Muscle of leg (tissue), 11 donors: ENCODE data around the gene RERE. TPM values are rescaled to one million over a fixed set of nuclear protein-coding genes. Genes with fewer than 3 reads are reported as not detected.
A peak's percentile ranks its signal among the peaks of the same experiment; 100 is the strongest.

Experiments used
- DNase-seq: peaks from one replicate; pipeline ENCODE4 v3.0.0; 2013
- H3K27ac ChIP-seq: one replicate; pipeline ENCODE4 v1.5.1; 2013; ENCODE audit warnings: mild to moderate bottlenecking, low read length, control low read depth
- H3K27me3 ChIP-seq: one replicate; pipeline ENCODE4 v1.6.1; 2013; ENCODE audit warnings: low read length; ENCODE audit not compliant: control insufficient read depth, insufficient read depth
- H3K36me3 ChIP-seq: one replicate; pipeline ENCODE4 v1.6.1; 2013; ENCODE audit warnings: low read length; ENCODE audit not compliant: control insufficient read depth, insufficient read depth
- H3K4me1 ChIP-seq: one replicate; pipeline ENCODE4 v1.6.1; 2013; ENCODE audit warnings: low read length; ENCODE audit not compliant: control insufficient read depth, insufficient read depth
- H3K4me3 ChIP-seq: one replicate; pipeline ENCODE4 v1.5.1; 2013; ENCODE audit warnings: low read length, control low read depth
- H3K9me3 ChIP-seq: replicated peaks from 2 replicates; pipeline ENCODE4 v1.6.1; 2013; ENCODE audit warnings: low read depth, low read length; ENCODE audit not compliant: control insufficient read depth
- WGBS: methylation state at CpG from one replicate; pipeline ENCODE4 v1.1.5; 2013; ENCODE audit warnings: missing lambda C conversion rate; ENCODE audit not compliant: insufficient coverage; 5-methylcytosine and 5-hydroxymethylcytosine counted together
- polyA plus RNA-seq, 8 donors: library from polyadenylated mRNA; unstranded; fragments of 120-200 nt; gene quantifications; one replicate each; pipeline versions ENCODE4 v1.2.1 to v1.2.3, GENCODE V29; 2013; ENCODE audit warnings: inconsistent platforms in 1 of 8, low replicate concordance in 1 of 8; ENCODE audit not compliant: insufficient read length in 8 of 8, insufficient read depth in 1 of 8
- total RNA-seq: library from RNA; stranded (reverse); fragments of 120-200 nt; gene quantifications from one replicate; pipeline ENCODE4 v1.2.4, GENCODE V29; 2013

Gene RERE
- total and polyA plus RNA-seq, 9 donors: 63.7 to 102 (median 82.8) TPM

DNA sequence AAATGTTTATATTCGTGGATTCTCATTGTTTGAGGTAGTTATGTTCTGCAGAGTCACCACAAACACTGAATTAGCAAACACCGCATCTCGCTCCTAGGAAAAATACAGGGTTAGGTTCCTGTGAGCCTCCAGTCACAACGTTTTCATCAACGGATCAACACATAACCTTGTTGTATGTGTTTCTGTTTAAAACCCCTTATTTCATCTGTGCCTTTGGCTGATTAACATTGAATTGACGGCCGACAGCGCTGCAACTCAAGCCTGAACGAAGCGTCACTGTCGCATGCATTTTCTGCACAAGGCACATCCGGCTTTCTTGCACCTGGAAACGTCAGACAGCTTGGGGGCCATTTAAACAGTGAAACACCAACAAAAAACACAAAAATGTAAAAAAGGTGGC lies 491.2 kb downstream of the RERE start:
- 83% methylated on average over 2 of the region's 13 CpGs for WGBS
- H3K36me3 ChIP-seq: no peaks in the 10 kb centered on the region
- H3K4me3 ChIP-seq: no peak overlapping the region
- H3K27ac ChIP-seq: no peak overlapping the region
- H3K9me3 ChIP-seq: no peaks in the 10 kb centered on the region
- H3K27me3 ChIP-seq: no peaks in the 10 kb centered on the region
- peaks cover 5% of the 10 kb centered on the region for H3K4me1 ChIP-seq
- DNase-seq: no peak

DNA sequence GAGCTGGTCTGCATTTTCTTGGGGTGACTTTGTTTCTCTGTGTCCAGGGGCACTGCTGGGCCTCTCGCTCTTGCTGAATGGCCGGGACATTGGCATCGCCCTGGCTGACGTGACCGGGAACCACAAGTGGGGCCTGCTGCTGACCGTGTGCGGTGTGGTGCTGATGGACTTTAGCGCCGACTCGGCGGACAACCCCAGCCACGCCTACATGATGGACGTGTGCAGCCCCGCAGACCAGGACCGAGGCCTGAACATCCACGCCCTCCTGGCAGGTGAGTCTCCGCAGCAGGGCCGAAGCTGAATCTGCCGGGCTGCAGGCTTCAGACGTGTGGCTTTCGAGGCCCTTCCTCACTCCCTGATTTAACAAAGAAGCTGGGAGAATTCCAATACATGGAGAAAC lies 491.7 kb downstream of the RERE start:
- WGBS: 93% methylated on average over 16 of the region's 21 CpGs
- H3K4me1 ChIP-seq: peaks cover 5% of the 10 kb centered on the region
- H3K9me3 ChIP-seq: no peaks in the 10 kb centered on the region
- no peak overlapping the region for H3K27ac ChIP-seq
- DNase-seq: no peak
- no peak overlapping the region for H3K4me3 ChIP-seq
- no peaks in the 10 kb centered on the region for H3K27me3 ChIP-seq
- no peaks in the 10 kb centered on the region for H3K36me3 ChIP-seq

DNA sequence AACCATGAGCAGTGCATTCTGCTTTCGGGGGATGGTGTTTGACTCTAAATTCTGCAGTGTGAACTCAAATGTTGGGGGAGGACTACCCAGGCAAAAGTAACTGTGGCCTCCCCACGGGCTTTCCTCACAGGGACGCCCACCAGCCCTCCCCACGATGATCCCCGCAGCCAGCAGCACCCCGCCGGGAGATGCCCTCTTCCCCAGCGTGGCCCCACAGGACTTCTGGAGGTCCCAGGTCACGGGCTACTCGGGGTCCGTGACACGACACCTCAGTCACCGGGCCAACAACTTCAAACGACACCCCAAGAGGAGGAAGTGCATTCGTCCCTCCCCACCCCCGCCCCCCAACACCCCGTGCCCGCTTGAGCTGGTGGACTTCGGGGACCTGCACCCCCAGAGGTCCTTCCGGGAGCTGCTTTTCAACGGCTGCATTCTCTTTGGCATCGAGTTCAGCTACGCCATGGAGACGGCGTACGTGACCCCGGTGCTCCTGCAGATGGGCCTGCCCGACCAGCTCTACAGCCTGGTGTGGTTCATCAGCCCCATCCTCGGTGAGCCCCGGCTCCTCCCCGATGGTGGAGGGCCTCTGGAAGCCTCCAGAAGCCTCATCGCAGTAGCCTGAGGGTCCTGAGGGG lies 493.1 kb downstream of the RERE start:
- H3K27ac ChIP-seq: no peak overlapping the region

GRCh38 chr1:8323706-8324105 lies 493.7 kb downstream of the RERE start:
- Histone ChIP-seq H3K27ac (no peak overlapping the region), H3K4me3 (no peak overlapping the region), H3K27me3 (peaks cover 5% of the 10 kb centered on the region), H3K4me1 (peaks cover 6% of the 10 kb centered on the region), H3K36me3 (no peaks in the 10 kb centered on the region), H3K9me3 (no peaks in the 10 kb centered on the region)
- no peak for DNase-seq
- 43% methylated on average over 11 of the region's 11 CpGs for WGBS

More for the DNA sequence above, 493.1 kb downstream of the RERE start:
- no peaks in the 10 kb centered on the region for H3K9me3 ChIP-seq
- H3K36me3 ChIP-seq: no peaks in the 10 kb centered on the region
- H3K4me1 ChIP-seq: peaks cover 5% of the 10 kb centered on the region
- H3K4me3 ChIP-seq: no peak overlapping the region
- WGBS: 85% methylated on average over 28 of the region's 32 CpGs
- DNase-seq: no peak
- H3K27me3 ChIP-seq: peaks cover 1% of the 10 kb centered on the region

GRCh38 chr1:8321612-8322011 lies 495.8 kb downstream of the RERE start:
- peaks cover 23% of the 10 kb centered on the region for H3K27me3 ChIP-seq
- no peak for DNase-seq
- 82% methylated on average over 3 of the region's 3 CpGs for WGBS

DNA sequence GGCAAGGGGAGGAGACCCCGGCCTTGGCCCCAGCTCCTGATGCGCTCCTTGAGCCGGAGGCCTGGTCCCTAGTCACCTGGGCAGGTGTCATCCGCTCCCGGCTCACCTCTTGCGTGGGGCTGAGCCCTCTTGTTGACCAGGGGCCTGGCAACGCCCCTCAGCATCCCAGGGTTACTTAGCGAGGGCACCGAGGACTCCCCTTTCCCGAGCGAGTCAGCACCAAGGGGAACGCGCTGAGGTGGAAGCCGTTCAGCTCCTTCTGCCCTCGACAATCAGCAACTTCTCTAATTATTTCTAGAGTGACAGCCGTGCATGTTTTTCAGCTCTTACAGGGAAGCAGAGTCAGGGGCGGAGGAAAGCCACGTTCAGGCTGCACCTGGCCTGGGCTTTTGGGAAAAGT lies 499.0 kb downstream of the RERE start:
- 8% methylated on average over 16 of the region's 18 CpGs for WGBS
- peak overlapping the region; percentile 37 for H3K4me3 ChIP-seq
- H3K27ac ChIP-seq: no peak overlapping the region
- no peak for DNase-seq
- H3K27me3 ChIP-seq: peaks cover 42% of the 10 kb centered on the region
- no peaks in the 10 kb centered on the region for H3K9me3 ChIP-seq
- peaks cover 18% of the 10 kb centered on the region for H3K4me1 ChIP-seq
- H3K36me3 ChIP-seq: no peaks in the 10 kb centered on the region

More at GRCh38 chr1:8321612-8322011, 495.8 kb downstream of the RERE start:
- no peaks in the 10 kb centered on the region for H3K9me3 ChIP-seq
- peaks cover 16% of the 10 kb centered on the region for H3K4me1 ChIP-seq
- H3K27ac ChIP-seq: no peak overlapping the region
- H3K36me3 ChIP-seq: no peaks in the 10 kb centered on the region
- no peak overlapping the region for H3K4me3 ChIP-seq

DNA sequence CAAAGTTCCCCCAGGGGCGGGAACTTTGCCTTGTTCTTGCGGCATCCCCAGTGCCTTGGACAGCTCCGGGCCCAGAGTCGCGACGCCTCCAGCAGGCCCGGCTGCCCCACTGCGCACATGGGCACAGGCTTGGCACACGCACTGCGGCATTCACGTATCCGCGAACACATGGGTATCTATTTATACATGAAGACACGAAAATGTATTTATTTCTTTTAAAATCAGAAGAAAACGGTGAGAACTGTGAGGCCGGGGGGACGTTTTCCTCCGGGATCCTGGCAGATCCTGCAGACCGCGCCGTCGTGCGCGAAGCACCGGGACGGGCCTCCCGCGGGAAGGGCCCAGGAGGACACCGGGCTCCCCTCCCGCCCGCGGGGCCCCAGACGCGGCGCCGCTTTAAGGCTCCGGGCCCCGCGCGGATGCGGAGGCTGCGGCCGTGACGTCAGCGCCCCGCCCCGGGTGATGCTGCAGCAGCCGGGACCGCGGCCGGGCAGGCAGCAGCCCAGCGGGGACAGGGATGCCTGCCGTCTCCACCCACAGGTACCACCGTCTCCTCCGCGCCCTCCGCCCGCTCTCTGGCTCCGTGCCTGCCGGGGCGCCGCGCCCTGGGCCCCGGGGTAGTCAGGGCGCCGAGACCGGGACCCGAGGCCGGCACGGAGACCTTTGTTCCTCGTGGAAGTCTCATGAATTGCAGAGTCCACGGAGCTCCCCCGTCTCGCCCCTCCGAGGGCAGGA lies 499.6 kb downstream of the RERE start, which contains the start of gene SLC45A1:
Gene SLC45A1, plus strand, starts transcription at position 468 of the 735 bp plus-strand sequence. CDS start 6,216 bp downstream, outside the sequence.
- DNase-seq: peak; percentile 76
- WGBS: 2% methylated on average over 58 of the region's 75 CpGs
- peaks cover 18% of the 10 kb centered on the region for H3K4me1 ChIP-seq
- H3K27me3 ChIP-seq: peaks cover 42% of the 10 kb centered on the region
- no peak within 1 kb of the TSS for H3K27ac ChIP-seq
- peak within 1 kb of the TSS; percentile 37 for H3K4me3 ChIP-seq
- H3K36me3 ChIP-seq: no peaks in the 10 kb centered on the region
- no peaks in the 10 kb centered on the region for H3K9me3 ChIP-seq

GRCh38 chr1:8315573-8316475 lies 501.6 kb downstream of the RERE start:
- no peak overlapping the region for H3K27ac ChIP-seq
- H3K4me1 ChIP-seq: peaks cover 18% of the 10 kb centered on the region
- DNase-seq: no peak
- no peak overlapping the region for H3K4me3 ChIP-seq
- H3K36me3 ChIP-seq: no peaks in the 10 kb centered on the region
- peaks cover 3% of the 10 kb centered on the region for H3K9me3 ChIP-seq
- 74% methylated on average over 12 of the region's 14 CpGs for whole genome bisulfite sequencing
- peaks cover 42% of the 10 kb centered on the region for H3K27me3 ChIP-seq

DNA sequence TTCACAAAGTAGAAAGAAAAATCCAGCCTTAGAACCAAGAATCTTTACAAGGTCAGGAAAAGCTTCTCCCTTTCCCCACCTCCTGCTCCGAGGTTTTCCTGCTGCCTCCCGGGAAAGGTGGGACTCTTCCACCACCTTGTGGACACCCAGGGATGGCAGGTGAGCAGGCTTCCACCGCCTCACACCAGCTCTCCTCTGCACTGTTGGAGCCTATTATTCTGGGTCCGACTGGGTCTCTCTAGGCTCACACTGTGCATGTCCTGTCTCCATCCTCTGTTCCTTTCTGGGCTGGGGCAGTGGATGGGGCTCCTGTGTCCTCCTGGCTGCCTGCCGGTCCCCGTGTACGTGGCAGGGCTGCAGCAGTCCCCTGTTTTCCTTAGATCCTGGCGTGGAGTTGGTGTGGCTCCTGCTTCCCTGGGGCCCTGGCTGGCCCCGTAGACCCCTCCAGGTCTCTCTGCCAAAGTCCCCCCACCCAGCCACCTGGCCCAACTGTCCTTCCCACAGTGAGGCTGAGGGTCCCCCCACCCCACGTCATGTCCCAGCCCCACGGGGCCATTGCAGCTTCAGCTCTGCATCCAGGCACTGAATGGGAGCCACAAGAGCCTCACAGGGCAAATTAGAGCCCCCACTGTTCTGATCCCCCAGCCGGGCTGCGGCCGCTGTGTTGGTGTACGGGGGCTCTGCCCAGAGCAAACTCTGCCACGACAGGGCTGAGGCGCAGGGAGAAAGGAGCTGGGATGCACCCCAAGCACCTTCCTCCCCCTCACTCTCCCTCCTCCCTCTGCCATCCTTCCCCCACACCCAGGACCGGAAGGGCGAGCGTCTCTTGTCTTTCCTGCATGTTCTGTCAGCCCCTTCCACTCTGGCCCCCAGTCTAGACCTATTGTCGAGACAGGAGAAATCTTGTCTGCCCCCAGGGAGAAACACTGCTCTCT lies 502.8 kb downstream of the RERE start:
- H3K4me3 ChIP-seq: no peak overlapping the region
- 18% methylated on average over 20 of the region's 21 CpGs for WGBS

More for the DNA sequence above, 502.8 kb downstream of the RERE start:
- H3K27me3 ChIP-seq: peaks cover 42% of the 10 kb centered on the region
- DNase-seq: peak; percentile 81
- H3K4me1 ChIP-seq: peaks cover 18% of the 10 kb centered on the region
- no peaks in the 10 kb centered on the region for H3K36me3 ChIP-seq
- peaks cover 3% of the 10 kb centered on the region for H3K9me3 ChIP-seq
- H3K27ac ChIP-seq: no peak overlapping the region
